ENCODE measurements around the gene EIF4E.

Gene EIF4E

GRCh38 chr4:98928505-98929340 is at the start of gene EIF4E:
EIF4E (minus strand) TSS chr4:98929133; CDS start chr4:98929112, 21 bp downstream.
- Mint-ChIP-seq H3K27me3 (ENCODE audit: low read depth, poor library complexity) (peaks cover 5% of the 10 kb centered on the region), H3K36me3 (ENCODE audit: low read depth) (peaks cover 46% of the 10 kb centered on the region), H3K4me1 (peaks cover 16% of the 10 kb centered on the region), H3K9me3 (peaks cover 64% of the 10 kb centered on the region), H3K27ac (peak within 1 kb of the TSS; percentile 99), H3K4me3 (peak within 1 kb of the TSS; percentile 96)
- no peak for TF ChIP-seq CTCF (IDR thresholded peaks at IDR 0.05)
- peak; percentile 90 for DNase-seq

- Mint-ChIP-seq H3K27me3 (ENCODE audit: low read depth, poor library complexity) (no peaks in the 10 kb centered on the region), H3K36me3 (ENCODE audit: low read depth) (no peaks in the 10 kb centered on the region), H3K27ac (no peak overlapping the region), H3K4me3 (no peak overlapping the region), H3K4me1 (no peaks in the 10 kb centered on the region), H3K9me3 (no peaks in the 10 kb centered on the region)
- TF ChIP-seq CTCF (IDR thresholded peaks at IDR 0.05): no peak
- DNase-seq: no peak
Observed at GRCh38 chr4:98977557-98977956, 48.6 kb upstream of the EIF4E start.

GRCh38 chr4:98976716-98977115 is 47.8 kb upstream of the EIF4E start:
- H3K27me3 Mint-ChIP-seq (ENCODE audit: low read depth, poor library complexity): no peaks in the 10 kb centered on the region
- no peaks in the 10 kb centered on the region for H3K36me3 Mint-ChIP-seq (ENCODE audit: low read depth)
- no peak for TF ChIP-seq CTCF (IDR thresholded peaks at IDR 0.05)
- DNase-seq: no peak
- no peak overlapping the region for H3K4me3 Mint-ChIP-seq
- H3K27ac Mint-ChIP-seq: no peak overlapping the region
- H3K4me1 Mint-ChIP-seq: no peaks in the 10 kb centered on the region
- H3K9me3 Mint-ChIP-seq: no peaks in the 10 kb centered on the region

GRCh38 chr4:98969878-98970785 is 41.2 kb upstream of the EIF4E start:
- Mint-ChIP-seq H3K4me3 (no peak overlapping the region), H3K36me3 (ENCODE audit: low read depth) (no peaks in the 10 kb centered on the region), H3K27ac (no peak overlapping the region), H3K9me3 (no peaks in the 10 kb centered on the region), H3K27me3 (ENCODE audit: low read depth, poor library complexity) (no peaks in the 10 kb centered on the region), H3K4me1 (peaks cover 10% of the 10 kb centered on the region)
- no peak for TF ChIP-seq CTCF (IDR thresholded peaks at IDR 0.05)
- DNase-seq: no peak

GRCh38 chr4:98967786-98968329 is 38.9 kb upstream of the EIF4E start:
- Mint-ChIP-seq H3K4me1 (peaks cover 20% of the 10 kb centered on the region), H3K4me3 (no peak overlapping the region), H3K9me3 (no peaks in the 10 kb centered on the region), H3K27me3 (ENCODE audit: low read depth, poor library complexity) (peaks cover 3% of the 10 kb centered on the region), H3K27ac (no peak overlapping the region), H3K36me3 (ENCODE audit: low read depth) (no peaks in the 10 kb centered on the region)
- no peak for TF ChIP-seq CTCF (IDR thresholded peaks at IDR 0.05)
- DNase-seq: no peak
